ENCODE data around the gene MRPL51.

DNA sequence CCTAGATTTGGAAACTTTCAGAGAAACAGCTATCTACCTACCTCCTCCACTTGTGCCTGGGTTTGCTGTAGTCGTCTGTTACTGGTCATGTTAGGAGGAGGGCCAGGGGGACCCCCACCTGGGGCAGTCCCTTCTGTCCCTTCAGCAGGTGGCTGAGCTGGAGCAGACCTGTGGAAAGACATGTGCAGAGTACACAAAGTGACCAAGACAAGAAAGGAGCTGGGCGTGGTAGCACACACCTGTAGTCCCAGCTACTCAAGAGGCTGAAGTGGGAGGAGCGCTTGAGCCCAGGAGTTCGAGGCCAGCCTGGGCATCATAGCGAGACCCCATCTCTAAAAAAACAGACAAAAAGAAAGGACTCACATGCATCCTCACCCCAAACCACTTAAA, 26.9 kb downstream of the MRPL51 start:
- no peak for TF ChIP-seq EZH2 (IDR thresholded peaks at IDR 0.05; ENCODE audit: borderline replicate concordance, insufficient read depth, low read depth, low read length, poor library complexity, severe bottlenecking)
- no peak for TF ChIP-seq CTCF (IDR thresholded peaks at IDR 0.05)
